HCT116 (cell line): ENCODE results near the gene RNF151. TPM values are rescaled to one million over a fixed set of nuclear protein-coding genes. Genes with fewer than 3 reads are reported as not detected.

Experiments
- ATAC-seq: fragments of 200-7000 bp; cut with Tn5 transposase; 2 replicates; pipeline ENCODE4 v1.9.1; 2020; ENCODE audit warnings: mild to moderate bottlenecking, moderate library complexity
- BruUV-seq: library from RNA; stranded (reverse); fragments of 400-500 nt; replicated peaks from 2 replicates; lab custom pipeline; 2021; lab: Mats Ljungman, UMichigan
- CTCF ChIA-PET: fragments of 300-600 bp; sonication (Branson Sonifier 250); formaldehyde crosslinking; loops from one replicate; lab custom pipeline; 2021; ENCODE audit warnings: antibody characterized with exemption; lab: Charles Lee
- POLR2A ChIA-PET: fragments of 300-600, 350-600 bp; sonication (Branson Sonifier 250); formaldehyde crosslinking; loops from one replicate; lab custom pipeline; 2021; ENCODE audit warnings: antibody characterized with exemption; lab: Charles Lee
- RAD21 ChIA-PET, 2 experiments: fragments of 300-600 bp; sonication (Branson Sonifier 250); formaldehyde crosslinking; loops; one replicate each; lab custom pipeline; 2023; ENCODE audit warnings: low total read pairs in 2 of 2; ENCODE audit not compliant: uncharacterized antibody in 2 of 2, unreplicated experiment in 2 of 2, low non-redundant PET in 1 of 2; lab: Charles Lee
- DNase-seq: peaks from one replicate; pipeline ENCODE4 v3.0.0-alpha.2; 2010; ENCODE audit warnings: low read depth, low spot score
- H2AFZ ChIP-seq: fragments of 200-600 bp; shearing (Covaris generic), sonication (generic); 2 replicates; pipeline ENCODE4 v1.6.1; 2017; ENCODE audit warnings: low read depth, mixed run types, mixed read lengths, antibody characterized with exemption, low read length; ENCODE audit not compliant: poor library complexity, severe bottlenecking
- H3K27ac ChIP-seq: 2 replicates; pipeline ENCODE4 v1.5.1; 2012; ENCODE audit warnings: low read depth, low read length
- H3K27me3 ChIP-seq: fragments of 200-600 bp; sonication (generic); 2 replicates; pipeline ENCODE4 v1.6.1; 2016; ENCODE audit warnings: mixed run types, low read length, mixed read lengths; ENCODE audit not compliant: insufficient read depth
- H3K36me3 ChIP-seq, 2 experiments: fragments of 200-500 bp in 1 of 2; fragments of 200-600 bp in 1 of 2; sonication (Bioruptor generic) in 1 of 2; sonication (generic) in 1 of 2; 2 replicates each; pipeline versions ENCODE4 v1.5.1 to v1.6.1; 2014 to 2016; ENCODE audit warnings: low read length in 2 of 2, inconsistent platforms in 1 of 2, mixed read lengths in 1 of 2, mixed run types in 1 of 2; ENCODE audit not compliant: insufficient read depth in 2 of 2, control insufficient read depth in 1 of 2
- H3K4me1 ChIP-seq, 2 experiments: fragments of 200-600 bp in 1 of 2; sonication (generic) in 1 of 2; 2 replicates each; pipeline versions ENCODE4 v1.5.1 to v1.6.1; 2012 to 2017; ENCODE audit warnings: low read length in 2 of 2, inconsistent platforms in 1 of 2, mild to moderate bottlenecking in 1 of 2, mixed read lengths in 1 of 2, mixed run types in 1 of 2, moderate library complexity in 1 of 2; ENCODE audit not compliant: insufficient read depth in 2 of 2, control insufficient read depth in 1 of 2
- H3K4me2 ChIP-seq: fragments of 200-600 bp; sonication (generic); 2 replicates; pipeline ENCODE4 v1.6.1; 2017; ENCODE audit warnings: mixed run types, low read length, mixed read lengths
- H3K4me3 ChIP-seq, 2 experiments: fragments of 200-600 bp in 1 of 2; sonication (generic) in 1 of 2; replicated peaks in 1 of 2; 2 replicates each; pipeline ENCODE4 v1.5.1; 2011 to 2016; ENCODE audit warnings: low read length in 2 of 2, control low read depth in 1 of 2, low read depth in 1 of 2, mild to moderate bottlenecking in 1 of 2, mixed read lengths in 1 of 2, mixed run types in 1 of 2
- H3K79me2 ChIP-seq: fragments of 200-600 bp; sonication (generic); 2 replicates; pipeline ENCODE4 v1.6.1; 2017; ENCODE audit warnings: mild to moderate bottlenecking, mixed run types, low read length, moderate library complexity, mixed read lengths; ENCODE audit not compliant: insufficient read depth
- H3K9ac ChIP-seq: fragments of 200-600 bp; sonication (generic); 2 replicates; pipeline ENCODE4 v1.6.1; 2016; ENCODE audit warnings: low read length, mixed read lengths
- H3K9me2 ChIP-seq: fragments of 200-600 bp; sonication (generic), shearing (Covaris generic); 2 replicates; pipeline ENCODE4 v1.6.1; 2017; ENCODE audit warnings: mixed run types, mild to moderate bottlenecking, moderate library complexity; ENCODE audit not compliant: insufficient read depth
- H3K9me3 ChIP-seq, 2 experiments: fragments of 200-500 bp in 1 of 2; fragments of 200-600 bp in 1 of 2; sonication (Bioruptor generic) in 1 of 2; sonication (generic) in 1 of 2; 2 replicates each; pipeline ENCODE4 v1.6.1; 2014 to 2017; ENCODE audit warnings: low read length in 2 of 2, mixed read lengths in 2 of 2, inconsistent platforms in 1 of 2, low read depth in 1 of 2, mild to moderate bottlenecking in 1 of 2, mixed run types in 1 of 2, moderate library complexity in 1 of 2; ENCODE audit not compliant: control insufficient read depth in 1 of 2, insufficient read depth in 1 of 2
- H4K20me1 ChIP-seq: fragments of 200-600 bp; sonication (generic), shearing (Covaris generic); 2 replicates; pipeline ENCODE4 v1.6.1; 2017; ENCODE audit warnings: mixed run types, mild to moderate bottlenecking, moderate library complexity; ENCODE audit not compliant: insufficient read depth
- ATF3 ChIP-seq: IDR thresholded peaks from 2 replicates; pipeline ENCODE4 v1.6.1; 2012
- CBX3 ChIP-seq: IDR thresholded peaks from 2 replicates; pipeline ENCODE4 v1.6.1; 2012; ENCODE audit warnings: low read depth
- EGR1 ChIP-seq: IDR thresholded peaks from 2 replicates; pipeline ENCODE4 v1.6.1; 2012; ENCODE audit warnings: low read depth
- EZH2 ChIP-seq: fragments of 200-600 bp; sonication (generic); IDR thresholded peaks from 2 replicates; pipeline ENCODE4 v1.6.1; 2017; ENCODE audit warnings: antibody characterized with exemption, mixed run types
- EZH2phosphoT487 ChIP-seq: fragments of 200-600 bp; IDR thresholded peaks from 2 replicates; pipeline ENCODE4 v1.6.1; 2018; ENCODE audit warnings: antibody characterized with exemption, borderline replicate concordance
- JUND ChIP-seq: IDR thresholded peaks from 2 replicates; pipeline ENCODE4 v1.6.1; 2012
- POLR2A ChIP-seq: IDR thresholded peaks from 2 replicates; pipeline ENCODE4 v1.7.0; 2011; ENCODE audit warnings: borderline replicate concordance; ENCODE audit not compliant: insufficient read depth, insufficient read length; ENCODE audit errors: extremely low read depth
- RAD21 ChIP-seq: IDR thresholded peaks from 2 replicates; pipeline ENCODE4 v1.6.1; 2012; ENCODE audit warnings: low read depth, mild to moderate bottlenecking
- YY1 ChIP-seq: IDR thresholded peaks from 2 replicates; pipeline ENCODE4 v1.6.1; 2011; ENCODE audit warnings: low read length, low read depth, moderate library complexity, mild to moderate bottlenecking; ENCODE audit not compliant: insufficient replicate concordance; ENCODE audit errors: extremely low read depth
- ZFX ChIP-seq: fragments of 450-650 bp; IDR thresholded peaks from 2 replicates; pipeline ENCODE4 v1.6.1; 2017
- ZNF274 ChIP-seq: fragments of 200-500 bp; sonication (Bioruptor generic); IDR thresholded peaks from 2 replicates; pipeline ENCODE4 v1.6.1; 2014; ENCODE audit warnings: mild to moderate bottlenecking, low read depth, low read length, inconsistent platforms
- intact Hi-C: fragments of 100-400 bp; cut with micrococcal nuclease; formaldehyde crosslinking; loops from 2 replicates; pipeline ENCODE4 v1.10.0; 2022
- total RNA-seq: library from RNA; stranded (reverse); gene quantifications from one replicate; pipeline ENCODE4 v1.2.1, GENCODE V29; 2021; ENCODE audit not compliant: unreplicated experiment

The RNF151 gene
- total RNA-seq, 1 experiment from 2014 or later, result 0.30 TPM

GRCh38 chr16:1926271-1926670 is 40.4 kb upstream of the RNF151 start:
- TF ChIP-seq EZH2 (no peak), EZH2phosphoT487 (no peak), JUND (no peak), ZFX (no peak), CBX3 (no peak), ATF3 (no peak), EGR1 (no peak)
- H3K27ac ChIP-seq, result no peak overlapping the region
- H3K9me3 ChIP-seq, result no peaks in the 10 kb centered on the region
- CTCF ChIA-PET, result interaction anchor here (1.0 kb wide), 1 partner anchor 62 kb away, joined by 3 read pairs; no protein-coding TSS in a partner anchor
- DNase-seq, result no peak
- POLR2A ChIA-PET, result no interaction called here
- RAD21 ChIA-PET, result no interaction called here
- peaks cover 22 to 35% of the 10 kb centered on the region in 2 experiments for H3K4me1 ChIP-seq
- intact Hi-C loops, result no loop called here
- no peaks in the 10 kb centered on the region for H3K27me3 ChIP-seq
- H3K9me2 ChIP-seq, result no peaks in the 10 kb centered on the region
- BruUV-seq, result no TSS peak
- no peaks in the 10 kb centered on the region for H3K36me3 ChIP-seq
- H3K79me2 ChIP-seq, result no peaks in the 10 kb centered on the region
- no peak for ATAC-seq
- H3K4me3 ChIP-seq, result no peak overlapping the region
- H3K4me2 ChIP-seq, result no peak overlapping the region
- no peak overlapping the region for H3K9ac ChIP-seq
- H2AFZ ChIP-seq, result no peak overlapping the region
- H4K20me1 ChIP-seq, result no peaks in the 10 kb centered on the region

- no TSS peak for BruUV-seq
- Histone ChIP-seq H3K79me2 (no peaks in the 10 kb centered on the region), H4K20me1 (no peaks in the 10 kb centered on the region), H3K9me2 (no peaks in the 10 kb centered on the region), H3K27ac (peak overlapping the region; percentile 68; the same call in 1 of the 2 replicates), H3K27me3 (no peaks in the 10 kb centered on the region)
- POLR2A ChIA-PET, result interaction anchor here (0.7 kb wide), 2 partner anchors 15 to 36 kb away, joined by 3 to 4 read pairs; partner anchors contain the start of gene RPS2
- ATAC-seq, result peak; percentile 56
- TF ChIP-seq RAD21 (no peak), ATF3 (no peak), POLR2A (peak; percentile 1), EZH2 (no peak), EZH2phosphoT487 (no peak), YY1 (no peak), ZFX (no peak), ZNF274 (no peak)
- TF ChIP-seq, all 23 proteins: peak for 1
- H3K4me3 ChIP-seq, result peak overlapping the region; percentile 42 to 56
- H3K36me3 ChIP-seq, result no peaks in the 10 kb centered on the region
- RAD21 ChIA-PET, result interaction anchor here in 1 of 2 experiments (0.8 kb wide), 1 partner anchor 65 kb away, joined by 4 read pairs; no protein-coding TSS in a partner anchor
- peaks cover 16 to 23% of the 10 kb centered on the region in 2 experiments for H3K4me1 ChIP-seq
- H2AFZ ChIP-seq, result peak overlapping the region; percentile 54
- intact Hi-C loops, result no loop called here
- no peaks in the 10 kb centered on the region for H3K9me3 ChIP-seq
- no peak for DNase-seq
- H3K4me2 ChIP-seq, result peak overlapping the region; percentile 86
- CTCF ChIA-PET, result interaction anchor here (0.8 to 1.2 kb wide), 5 partner anchors 14 to 65 kb away, joined by 3 to 5 read pairs (median 3); partner anchors contain the start of gene MSRB1
- peak overlapping the region; percentile 64 for H3K9ac ChIP-seq
Measured at GRCh38 chr16:1929105-1929504, 37.6 kb upstream of the RNF151 start.
